GM19238 (cell line): ENCODE results near the gene MFF.

Experiments
- DNase-seq: peaks from one replicate; pipeline ENCODE4 v3.0.0; 2011; ENCODE audit warnings: low spot score; ENCODE audit not compliant: insufficient read length

Gene MFF

GRCh38 chr2:227404585-227405271 is 79.7 kb downstream of the MFF start:
- no peak for DNase-seq

- no peak for DNase-seq
Observed at GRCh38 chr2:227406177-227407031, 81.4 kb downstream of the MFF start.
